Fibroblast of the conjunctiva (primary cell): ENCODE data around the gene ELMOD3.
A peak's percentile ranks its signal among the peaks of the same experiment; 100 is the strongest.
"Not testable (repeated sequence)": the region's sequence is repeated elsewhere in the genome, so short reads cannot be mapped to it uniquely, and the experiment has no call there.

Experiments used
- DNase-seq: peaks from one replicate; pipeline ENCODE4 v3.0.0-alpha.2; 2010; ENCODE audit warnings: low read depth

The ELMOD3 gene

DNA sequence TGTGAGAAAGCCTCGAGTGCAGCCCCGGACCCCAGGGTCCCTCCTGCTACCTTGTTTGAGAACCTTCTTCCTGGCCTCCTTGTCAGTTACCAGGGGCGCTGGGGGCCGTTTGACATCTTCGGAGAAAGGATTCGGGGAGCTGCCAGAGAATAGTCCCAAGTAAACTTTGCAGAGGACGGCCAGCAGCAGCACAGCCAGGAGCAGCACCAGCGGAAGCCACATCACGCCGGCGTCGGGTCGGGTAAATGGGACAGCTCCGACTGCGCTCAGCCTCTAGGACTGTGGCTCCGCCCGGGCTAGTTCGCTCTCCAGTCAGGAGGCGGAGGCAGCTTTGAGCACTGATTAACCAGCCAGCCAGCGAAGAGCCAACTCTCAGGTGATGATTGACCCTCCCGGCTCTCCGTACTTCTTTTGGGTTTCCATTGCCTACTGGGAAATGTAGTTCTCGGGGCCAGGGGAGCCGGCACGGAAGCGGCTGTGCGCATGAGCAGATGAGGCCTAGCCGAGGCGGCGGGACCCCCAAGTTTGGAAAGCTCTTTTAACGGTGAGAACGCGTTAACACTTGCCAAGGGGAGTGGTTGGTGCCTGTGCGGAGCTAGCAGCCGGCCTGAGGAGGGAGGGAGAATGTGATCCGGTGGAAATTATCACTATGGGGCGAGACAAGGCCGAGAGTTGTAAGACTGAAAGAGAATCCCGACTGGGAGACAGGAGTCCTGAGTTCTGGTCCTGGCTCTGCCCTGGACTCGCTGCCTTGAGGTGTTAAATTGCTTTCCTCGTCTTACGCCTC, at the start of gene ELMOD3, which contains the start of gene RETSAT:
Gene ELMOD3 (plus strand): TSS at position 484 of the 787 bp plus-strand sequence. CDS start 2,430 bp downstream, outside the sequence.
Gene RETSAT (minus strand): TSS at position 243 of the 787 bp plus-strand sequence. CDS start 21 bp downstream, at position 222.
- DNase-seq: peak; percentile 98

GRCh38 chr2:85307527-85307897, 47.1 kb upstream of the ELMOD3 start:
- DNase-seq: no peak

DNA sequence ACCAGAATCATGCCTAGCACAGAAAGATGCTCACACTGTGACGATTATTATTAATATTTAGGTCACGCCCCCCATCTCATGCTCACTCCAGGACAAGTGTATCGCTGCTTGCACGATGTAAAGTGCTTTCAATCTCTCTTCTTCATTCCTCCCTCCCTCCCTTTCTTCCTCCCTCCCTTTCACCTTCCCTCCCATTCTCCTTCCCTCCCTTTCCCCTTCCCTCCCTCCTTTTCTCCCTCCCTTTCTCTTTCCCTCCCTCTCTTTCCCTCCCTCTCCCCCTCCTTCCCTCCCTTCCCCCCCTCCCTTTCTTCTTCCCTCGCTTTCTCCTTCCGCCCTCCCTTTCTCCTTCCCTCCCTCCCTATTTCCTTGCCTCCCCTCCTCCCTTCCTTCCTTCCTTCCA, 46.4 kb upstream of the ELMOD3 start:
- DNase-seq: no peak

GRCh38 chr2:85308896-85309555, 45.5 kb upstream of the ELMOD3 start:
- no peak for DNase-seq

DNA sequence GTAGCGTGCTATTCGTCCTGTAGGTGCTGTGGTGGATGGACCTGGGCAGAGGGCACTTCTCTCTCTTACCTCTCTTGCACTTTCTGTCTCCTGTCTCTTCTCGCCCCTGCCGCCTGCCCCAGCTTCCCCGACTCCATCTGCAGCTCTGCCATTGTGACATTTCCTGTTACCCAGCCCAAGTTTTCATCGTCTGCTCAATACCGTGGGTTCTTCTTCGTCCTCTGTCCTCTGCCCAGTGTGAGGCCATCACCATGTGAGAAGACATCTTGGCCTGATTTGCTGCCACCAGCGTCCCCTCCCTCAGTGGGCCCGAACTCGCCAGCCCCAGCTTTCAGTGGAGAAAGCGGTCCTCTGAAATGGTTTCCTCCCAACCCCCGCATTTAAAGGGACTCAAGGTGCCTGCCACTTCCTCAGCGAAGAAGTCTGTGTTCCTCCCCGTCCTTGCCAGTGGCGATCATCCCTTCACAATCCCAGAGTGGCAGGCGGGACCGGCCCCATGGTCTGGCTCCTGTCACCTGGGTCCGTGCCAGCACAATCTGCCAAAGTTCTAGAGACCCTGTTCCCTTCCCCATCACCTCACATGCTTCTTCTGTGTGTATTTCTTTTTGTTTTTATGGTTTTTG, 44.8 kb upstream of the ELMOD3 start:
- no peak for DNase-seq

- DNase-seq: no peak
Observed at GRCh38 chr2:85310330-85310729, 44.2 kb upstream of the ELMOD3 start.

DNA sequence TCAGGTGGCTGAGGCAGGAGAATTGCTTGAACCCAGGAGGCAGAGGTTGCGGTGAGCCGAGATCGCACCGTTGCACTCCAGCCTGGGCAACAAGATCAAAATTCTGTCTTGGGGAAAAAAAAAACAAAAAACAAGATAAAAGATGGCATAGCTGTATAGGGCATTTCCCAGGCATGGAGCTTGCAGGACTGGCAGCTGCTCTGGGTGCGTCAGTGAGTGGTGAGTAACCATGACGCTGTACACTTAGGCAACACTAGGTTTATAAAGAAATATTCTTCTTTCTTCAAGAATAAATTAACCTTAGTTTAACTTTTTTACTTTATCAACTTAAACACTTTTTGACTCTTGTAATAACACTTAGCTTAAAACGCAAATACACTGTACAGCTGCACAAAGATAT, 42.2 kb upstream of the ELMOD3 start:
- DNase-seq: no peak

GRCh38 chr2:85314884-85315242, 39.7 kb upstream of the ELMOD3 start:
- no peak for DNase-seq

DNA sequence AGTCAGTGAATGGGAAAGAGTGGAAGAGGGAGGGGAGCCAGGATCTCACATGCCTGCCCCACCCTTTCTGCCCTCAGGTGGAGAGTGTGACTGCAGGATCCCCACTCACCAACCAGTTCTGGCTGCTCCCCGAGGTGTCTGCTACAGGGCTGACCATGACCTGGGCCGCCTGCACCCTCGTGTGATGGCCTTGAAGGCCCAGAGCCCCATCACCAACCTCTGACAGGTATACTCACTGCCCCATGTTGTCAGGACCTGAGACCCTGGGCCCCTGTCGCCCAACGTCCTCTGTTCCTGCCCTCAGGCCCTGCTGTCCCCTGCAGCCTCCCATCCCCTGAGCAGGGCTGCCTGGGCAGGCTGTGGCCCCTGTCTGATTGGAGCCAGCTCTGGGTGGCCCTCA, 38.6 kb upstream of the ELMOD3 start:
- DNase-seq: not testable (repeated sequence)

DNA sequence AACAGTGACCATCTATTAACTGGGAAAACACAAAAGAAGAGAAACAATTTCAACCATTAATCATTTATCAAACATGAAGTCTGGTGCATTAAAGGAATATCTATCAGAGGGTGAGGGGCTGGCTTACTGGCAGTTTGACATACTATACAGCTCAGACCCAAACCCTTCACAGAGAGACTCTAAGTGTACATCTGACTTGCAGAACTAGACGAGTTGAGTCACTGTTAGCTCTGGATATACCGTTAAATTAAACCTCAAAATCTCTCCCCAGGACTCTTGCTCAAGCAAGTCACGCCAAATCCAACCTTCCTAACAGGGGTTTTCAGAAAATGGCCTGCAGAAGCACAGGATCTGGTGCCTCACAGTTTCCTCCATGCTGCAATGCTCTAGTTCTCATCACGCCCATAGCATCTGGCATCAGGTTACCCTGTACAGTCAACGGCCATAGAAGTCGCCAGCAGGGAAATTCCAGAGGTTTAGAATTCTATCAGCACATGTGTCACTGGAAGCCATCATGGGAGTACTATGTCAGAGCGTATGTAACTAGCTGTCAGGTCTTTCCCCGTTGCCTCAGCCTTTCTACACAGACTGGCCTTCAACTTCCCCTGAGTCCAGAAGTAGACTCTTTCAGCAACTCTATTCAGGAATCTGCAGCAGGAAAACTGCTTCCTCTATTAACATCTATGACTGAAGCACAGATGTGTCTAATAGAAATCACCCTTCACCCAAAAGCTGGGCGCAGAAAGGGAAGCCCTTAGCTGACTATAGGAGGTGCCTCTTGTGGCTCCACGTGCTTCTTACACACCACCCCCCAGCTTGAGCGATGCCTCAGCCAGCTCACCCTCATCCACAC, 36.1 kb upstream of the ELMOD3 start:
- peak; percentile 66 for DNase-seq

- no peak for DNase-seq
Observed at GRCh38 chr2:85319796-85320195, 34.8 kb upstream of the ELMOD3 start.

DNA sequence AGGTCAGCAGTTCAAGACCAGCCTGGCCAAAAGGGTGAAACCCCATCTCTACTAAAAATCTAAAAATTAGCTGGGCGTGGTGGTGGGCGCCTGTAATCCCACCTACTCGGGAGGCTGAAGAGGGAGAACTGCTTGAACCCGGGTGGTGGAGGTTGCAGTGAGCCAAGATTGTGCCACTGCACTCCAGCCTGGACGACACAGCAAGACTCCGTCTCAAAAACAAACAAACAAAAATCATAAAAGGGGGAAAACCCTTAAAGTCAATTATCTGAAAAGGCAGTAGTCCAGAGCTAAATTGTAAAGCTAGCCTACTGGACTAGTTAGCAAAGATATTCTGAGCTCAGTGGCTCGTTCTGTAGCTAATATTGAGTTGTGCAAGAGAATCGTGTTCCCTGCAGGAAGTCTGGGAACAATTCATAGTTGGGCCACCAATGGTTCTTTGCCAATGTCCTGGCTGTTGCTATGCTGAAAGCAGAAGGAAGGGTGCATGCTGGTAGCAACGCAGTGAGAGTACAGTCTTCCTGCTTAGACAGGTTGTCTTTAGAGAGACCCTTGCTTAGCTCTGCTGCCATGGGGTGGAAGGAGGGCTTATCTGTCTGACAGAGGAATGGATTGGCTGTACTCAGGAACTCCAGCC, 31.1 kb upstream of the ELMOD3 start:
- no peak for DNase-seq

- DNase-seq: not testable (repeated sequence)
Observed at GRCh38 chr2:85323988-85324367, 30.6 kb upstream of the ELMOD3 start.

GRCh38 chr2:85324639-85325465, 29.7 kb upstream of the ELMOD3 start:
- no peak for DNase-seq

- DNase-seq: no peak
Observed at GRCh38 chr2:85325466-85325811, 29.1 kb upstream of the ELMOD3 start.

GRCh38 chr2:85326406-85327159, 28.0 kb upstream of the ELMOD3 start:
- DNase-seq: no peak

- no peak for DNase-seq
Observed at GRCh38 chr2:85327160-85327821, 27.3 kb upstream of the ELMOD3 start.

GRCh38 chr2:85327822-85328617, 26.5 kb upstream of the ELMOD3 start, which contains the start of gene TGOLN2:
Gene TGOLN2 (minus strand): TSS chr2:85327989. CDS start chr2:85327962, 27 bp downstream.
- peak; percentile 79 for DNase-seq
